ENCODE measurements around the gene WASF1.

The WASF1 gene

DNA sequence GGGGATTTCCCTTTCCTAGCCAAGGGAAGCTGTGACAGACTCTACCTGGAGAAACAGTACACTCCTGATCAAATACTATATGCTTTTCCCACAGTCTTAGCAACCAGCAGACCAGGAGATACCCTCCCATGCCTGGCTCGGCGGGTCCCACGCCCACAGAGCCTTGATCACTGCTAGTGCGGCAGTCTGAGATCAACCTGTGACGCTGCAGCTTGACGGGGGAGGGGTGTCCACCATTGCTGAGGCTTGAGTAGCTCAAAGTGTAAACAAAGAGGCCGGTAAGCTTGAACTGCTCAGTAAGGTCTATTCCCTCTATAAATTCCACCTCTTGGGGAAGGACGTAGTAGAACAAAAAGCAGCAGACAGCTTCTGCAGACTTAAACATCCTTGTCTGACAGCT is 63.2 kb downstream of the WASF1 start:
- no peak overlapping the region for H3K4me3 ChIP-seq (ENCODE audit: low read depth, low read length)
- TF ChIP-seq, protein P1, sequence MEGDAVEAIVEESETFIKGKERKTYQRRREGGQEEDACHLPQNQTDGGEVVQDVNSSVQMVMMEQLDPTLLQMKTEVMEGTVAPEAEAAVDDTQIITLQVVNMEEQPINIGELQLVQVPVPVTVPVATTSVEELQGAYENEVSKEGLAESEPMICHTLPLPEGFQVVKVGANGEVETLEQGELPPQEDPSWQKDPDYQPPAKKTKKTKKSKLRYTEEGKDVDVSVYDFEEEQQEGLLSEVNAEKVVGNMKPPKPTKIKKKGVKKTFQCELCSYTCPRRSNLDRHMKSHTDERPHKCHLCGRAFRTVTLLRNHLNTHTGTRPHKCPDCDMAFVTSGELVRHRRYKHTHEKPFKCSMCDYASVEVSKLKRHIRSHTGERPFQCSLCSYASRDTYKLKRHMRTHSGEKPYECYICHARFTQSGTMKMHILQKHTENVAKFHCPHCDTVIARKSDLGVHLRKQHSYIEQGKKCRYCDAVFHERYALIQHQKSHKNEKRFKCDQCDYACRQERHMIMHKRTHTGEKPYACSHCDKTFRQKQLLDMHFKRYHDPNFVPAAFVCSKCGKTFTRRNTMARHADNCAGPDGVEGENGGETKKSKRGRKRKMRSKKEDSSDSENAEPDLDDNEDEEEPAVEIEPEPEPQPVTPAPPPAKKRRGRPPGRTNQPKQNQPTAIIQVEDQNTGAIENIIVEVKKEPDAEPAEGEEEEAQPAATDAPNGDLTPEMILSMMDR (IDR thresholded peaks at IDR 0.05; ENCODE audit: low read depth, low read length): no peak
- DNase-seq (ENCODE audit: low read depth, low spot score): no peak
- in situ Hi-C loops (cut with HindIII; ENCODE audit: low sequenced_read_pairs): no loop called here

DNA sequence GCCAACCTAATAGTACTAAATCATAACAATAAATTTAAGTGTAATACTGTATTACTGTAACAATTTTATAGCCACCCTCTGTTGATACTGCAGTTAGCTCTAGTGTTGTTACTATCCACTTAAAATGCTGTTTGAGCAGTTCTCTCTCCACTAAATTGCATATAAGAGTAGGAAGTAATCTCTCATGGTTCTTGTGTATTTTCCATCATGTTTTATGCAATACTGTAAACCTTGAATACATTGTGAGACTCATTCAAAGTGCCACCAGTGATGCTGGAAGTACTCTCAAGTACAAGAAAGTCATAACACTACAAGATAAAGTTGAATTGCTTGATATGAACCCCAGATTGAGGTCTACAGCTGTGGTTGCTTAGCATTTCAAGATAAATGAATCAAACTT is 65.5 kb downstream of the WASF1 start:
- DNase-seq (ENCODE audit: low read depth, low spot score): no peak
- H3K4me3 ChIP-seq (ENCODE audit: low read depth, low read length): no peak overlapping the region
- in situ Hi-C loops (cut with HindIII; ENCODE audit: low sequenced_read_pairs): no loop called here
- TF ChIP-seq, protein P1 (IDR thresholded peaks at IDR 0.05; ENCODE audit: low read depth, low read length): no peak

DNA sequence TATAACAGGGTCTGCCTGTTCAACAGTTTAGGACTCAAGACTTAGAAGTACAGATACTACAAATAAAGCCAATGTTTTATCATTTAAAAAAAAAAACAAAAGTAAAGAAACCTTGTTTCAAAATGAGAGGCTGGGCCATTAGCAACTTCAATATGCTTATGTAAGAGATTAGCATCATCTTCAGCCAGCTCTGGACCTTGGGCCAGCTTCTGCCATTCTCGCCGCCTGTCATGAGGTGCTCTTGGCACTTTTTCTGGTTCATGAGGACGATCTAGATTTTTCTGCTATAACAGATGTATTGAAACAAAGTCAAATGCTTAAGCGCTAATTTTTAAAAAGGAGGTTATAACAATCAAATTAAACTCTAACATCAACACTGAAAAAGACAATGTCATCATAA is 74.2 kb downstream of the WASF1 start:
- TF ChIP-seq, protein P1 (IDR thresholded peaks at IDR 0.05; ENCODE audit: low read depth, low read length): no peak
- in situ Hi-C loops (cut with HindIII; ENCODE audit: low sequenced_read_pairs): no loop called here
- no peak for DNase-seq (ENCODE audit: low read depth, low spot score)
- H3K4me3 ChIP-seq (ENCODE audit: low read depth, low read length): no peak overlapping the region

DNA sequence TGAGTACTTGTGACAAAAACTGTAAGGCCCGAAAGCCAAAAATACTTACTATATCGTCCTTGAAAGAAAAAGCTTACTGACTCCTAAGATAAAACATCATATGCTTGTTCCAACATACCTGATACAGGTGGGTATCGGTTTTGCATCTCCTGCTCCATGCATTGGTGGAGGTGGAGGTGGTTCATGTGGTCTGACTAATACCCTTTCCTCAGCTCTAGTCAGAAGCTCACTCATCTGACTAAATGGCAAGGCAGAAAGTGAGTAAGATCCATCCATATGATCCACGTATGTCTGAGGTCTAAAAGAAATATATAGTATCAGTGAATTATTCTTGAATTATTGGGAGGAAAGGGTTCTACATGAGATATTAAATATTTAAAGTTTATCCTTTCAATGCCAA is 76.2 kb downstream of the WASF1 start:
- DNase-seq (ENCODE audit: low read depth, low spot score): no peak
- no peak overlapping the region for H3K4me3 ChIP-seq (ENCODE audit: low read depth, low read length)
- in situ Hi-C loops (cut with HindIII; ENCODE audit: low sequenced_read_pairs): no loop called here
- TF ChIP-seq, protein P1 (IDR thresholded peaks at IDR 0.05; ENCODE audit: low read depth, low read length): no peak

DNA sequence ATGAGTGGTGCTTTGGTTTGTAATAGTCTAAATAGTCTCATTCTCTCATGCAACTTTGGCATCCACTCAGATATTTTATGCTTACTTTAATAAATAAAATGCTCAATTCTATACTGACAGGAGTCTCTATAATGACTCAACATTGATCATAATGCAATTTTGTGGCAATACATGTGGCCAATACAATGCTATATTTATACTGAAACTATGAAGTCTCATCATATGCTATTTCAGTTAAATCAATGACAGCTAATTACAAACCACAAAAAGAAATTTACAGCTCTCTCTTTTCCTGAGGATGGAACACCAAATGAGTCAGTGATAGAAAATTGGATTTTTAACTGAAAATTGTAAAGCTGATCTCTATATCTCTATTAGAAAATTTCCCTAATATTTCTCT is 77.1 kb downstream of the WASF1 start:
- no peak for DNase-seq (ENCODE audit: low read depth, low spot score)
- no peak overlapping the region for H3K4me3 ChIP-seq (ENCODE audit: low read depth, low read length)
- TF ChIP-seq, protein P1 (IDR thresholded peaks at IDR 0.05; ENCODE audit: low read depth, low read length): no peak
- in situ Hi-C loops (cut with HindIII; ENCODE audit: low sequenced_read_pairs): no loop called here

DNA sequence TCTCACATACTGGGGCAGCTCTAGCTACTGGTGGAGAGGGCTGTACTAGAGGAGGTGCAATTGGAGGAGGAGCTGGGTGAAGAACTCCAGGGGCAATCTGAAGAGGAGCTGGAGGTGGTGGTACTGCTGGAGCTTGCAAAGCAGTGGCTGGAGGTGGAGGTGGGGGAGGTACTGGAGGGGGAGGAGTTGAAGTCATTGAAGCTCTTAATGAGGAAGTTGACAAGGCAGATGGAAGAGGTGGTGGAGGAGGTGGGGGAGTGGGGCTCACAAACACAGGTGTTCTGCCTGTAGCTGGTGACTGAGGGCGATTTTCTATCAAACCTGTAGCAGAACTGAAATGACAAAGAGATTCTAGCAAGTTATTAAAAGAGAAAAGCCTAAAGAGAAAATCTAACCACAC is 77.6 kb downstream of the WASF1 start:
- TF ChIP-seq, protein P1 (IDR thresholded peaks at IDR 0.05; ENCODE audit: low read depth, low read length): no peak
- in situ Hi-C loops (cut with HindIII; ENCODE audit: low sequenced_read_pairs): no loop called here
- H3K4me3 ChIP-seq (ENCODE audit: low read depth, low read length): no peak overlapping the region
- DNase-seq (ENCODE audit: low read depth, low spot score): no peak

DNA sequence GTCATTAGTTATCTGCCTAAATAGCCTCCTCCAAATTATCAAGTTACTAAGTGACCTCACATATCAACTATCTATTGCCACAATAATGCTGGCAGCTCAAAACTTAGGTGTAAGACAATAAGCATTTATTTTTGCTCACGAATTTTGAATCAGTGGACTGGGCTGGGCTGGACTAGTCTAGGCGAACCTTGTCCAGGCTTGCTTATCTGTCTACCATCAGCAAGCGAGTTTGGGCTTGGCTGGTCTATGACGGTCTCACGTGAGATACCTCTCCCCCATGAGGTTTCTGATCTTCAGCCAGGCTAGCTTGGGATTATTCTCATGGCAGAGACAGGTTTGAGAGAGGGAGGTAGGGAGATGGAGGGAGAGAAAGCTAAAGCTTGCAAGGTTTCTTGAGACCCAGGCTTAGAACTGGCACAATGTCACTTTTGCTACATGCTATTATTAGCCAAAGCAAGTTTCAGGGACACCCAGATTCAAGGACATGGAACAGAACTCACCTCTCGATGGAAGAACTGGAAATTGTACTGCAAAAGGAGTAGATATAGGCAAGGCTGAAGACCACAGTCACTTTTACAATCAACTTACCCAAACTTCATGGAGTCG is 80.9 kb downstream of the WASF1 start:
- no peak for DNase-seq (ENCODE audit: low read depth, low spot score)
- H3K4me3 ChIP-seq (ENCODE audit: low read depth, low read length): no peak overlapping the region
- in situ Hi-C loops (cut with HindIII; ENCODE audit: low sequenced_read_pairs): no loop called here
- TF ChIP-seq, protein P1 (IDR thresholded peaks at IDR 0.05; ENCODE audit: low read depth, low read length): no peak
